HG02678 (cell line): Measurements from ENCODE around the gene CTBP2.

Experiments
- ATAC-seq: cut with Tn5 transposase; IDR thresholded peaks from one replicate; pipeline ENCODE4 v1.9.1; 2021; ENCODE audit warnings: mild to moderate bottlenecking, moderate library complexity; ENCODE audit not compliant: unreplicated experiment

Gene CTBP2

GRCh38 chr10:125159932-125160855, at the start of gene CTBP2:
Gene CTBP2 (minus strand): TSS chr10:125160563.
- no peak for ATAC-seq

GRCh38 chr10:125209591-125210355, 49.4 kb upstream of the CTBP2 start:
- no peak for ATAC-seq

GRCh38 chr10:125208854-125209565, 48.6 kb upstream of the CTBP2 start:
- no peak for ATAC-seq

- ATAC-seq, result no peak
These were observed 46.3 kb upstream of the CTBP2 start for GRCh38 chr10:125206623-125207022.

GRCh38 chr10:125205431-125205830, 45.1 kb upstream of the CTBP2 start:
- no peak for ATAC-seq

GRCh38 chr10:125204400-125204799, 44.0 kb upstream of the CTBP2 start:
- ATAC-seq, result no peak

- no peak for ATAC-seq
These were observed 42.9 kb upstream of the CTBP2 start for GRCh38 chr10:125203186-125203800.

GRCh38 chr10:125201791-125202622, 41.6 kb upstream of the CTBP2 start:
- no peak for ATAC-seq

- peak; percentile 81 for ATAC-seq
These were observed 40.8 kb upstream of the CTBP2 start for GRCh38 chr10:125201108-125201524.

GRCh38 chr10:125200396-125200795, 40.0 kb upstream of the CTBP2 start:
- ATAC-seq, result no peak

GRCh38 chr10:125199270-125199669, 38.9 kb upstream of the CTBP2 start:
- ATAC-seq, result no peak

- no peak for ATAC-seq
These were observed 34.5 kb upstream of the CTBP2 start for GRCh38 chr10:125194814-125195213.

GRCh38 chr10:125193306-125193877, 33.0 kb upstream of the CTBP2 start:
- no peak for ATAC-seq

- ATAC-seq, result no peak
These were observed 32.3 kb upstream of the CTBP2 start for GRCh38 chr10:125192620-125193019.

GRCh38 chr10:125192005-125192404, 31.6 kb upstream of the CTBP2 start:
- no peak for ATAC-seq

- ATAC-seq, result no peak
These were observed 30.6 kb upstream of the CTBP2 start for GRCh38 chr10:125190946-125191345.

- no peak for ATAC-seq
These were observed 30.1 kb upstream of the CTBP2 start for GRCh38 chr10:125190414-125190813.

- no peak for ATAC-seq
These were observed 28.8 kb upstream of the CTBP2 start for GRCh38 chr10:125189162-125189561.
